Measurements from ENCODE around the gene FBXW5. TPM values are rescaled to one million over a fixed set of nuclear protein-coding genes. Genes with fewer than 3 reads are reported as not detected.

FBXW5 gene
- total RNA-seq, 2 donors from 2014 or later: 203 to 233 TPM

- Histone ChIP-seq H3K9me3 (no peaks in the 10 kb centered on the region), H3K36me3 (peaks cover 34% of the 10 kb centered on the region), H3K4me3 (no peak overlapping the region), H3K4me1 (peaks cover 0 to 31% of the 10 kb centered on the region in 2 donors), H3K27me3 (no peaks in the 10 kb centered on the region), H3K27ac (peak overlapping the region; percentile 72)
- DNase-seq (ENCODE audit: low spot score): no peak
- TF ChIP-seq, protein P1, sequence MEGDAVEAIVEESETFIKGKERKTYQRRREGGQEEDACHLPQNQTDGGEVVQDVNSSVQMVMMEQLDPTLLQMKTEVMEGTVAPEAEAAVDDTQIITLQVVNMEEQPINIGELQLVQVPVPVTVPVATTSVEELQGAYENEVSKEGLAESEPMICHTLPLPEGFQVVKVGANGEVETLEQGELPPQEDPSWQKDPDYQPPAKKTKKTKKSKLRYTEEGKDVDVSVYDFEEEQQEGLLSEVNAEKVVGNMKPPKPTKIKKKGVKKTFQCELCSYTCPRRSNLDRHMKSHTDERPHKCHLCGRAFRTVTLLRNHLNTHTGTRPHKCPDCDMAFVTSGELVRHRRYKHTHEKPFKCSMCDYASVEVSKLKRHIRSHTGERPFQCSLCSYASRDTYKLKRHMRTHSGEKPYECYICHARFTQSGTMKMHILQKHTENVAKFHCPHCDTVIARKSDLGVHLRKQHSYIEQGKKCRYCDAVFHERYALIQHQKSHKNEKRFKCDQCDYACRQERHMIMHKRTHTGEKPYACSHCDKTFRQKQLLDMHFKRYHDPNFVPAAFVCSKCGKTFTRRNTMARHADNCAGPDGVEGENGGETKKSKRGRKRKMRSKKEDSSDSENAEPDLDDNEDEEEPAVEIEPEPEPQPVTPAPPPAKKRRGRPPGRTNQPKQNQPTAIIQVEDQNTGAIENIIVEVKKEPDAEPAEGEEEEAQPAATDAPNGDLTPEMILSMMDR (IDR thresholded peaks at IDR 0.05): no peak
Observed at GRCh38 chr9:136920734-136921231, 23.8 kb downstream of the FBXW5 start.

DNA sequence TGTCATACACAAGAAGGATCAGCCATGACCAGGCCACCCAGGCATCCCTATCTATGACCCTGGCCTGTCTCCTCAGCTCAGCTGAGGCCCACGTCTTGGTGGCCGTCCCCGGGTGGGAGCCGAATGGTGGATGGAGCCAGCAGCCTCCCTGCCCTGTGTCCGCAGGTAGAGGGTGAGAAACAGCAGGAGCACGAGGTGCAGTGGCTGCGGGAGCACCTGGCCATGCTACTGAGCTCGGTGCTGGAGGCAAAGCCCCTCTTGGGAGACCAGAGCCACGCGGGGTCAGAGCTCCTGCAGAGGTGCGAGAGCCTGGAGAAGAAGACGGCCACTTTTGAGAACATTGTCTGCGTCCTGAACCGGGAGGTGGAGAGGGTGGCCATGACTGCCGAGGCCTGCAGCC, 24.5 kb downstream of the FBXW5 start:
- H3K27ac ChIP-seq: peak overlapping the region in 1 of 2 donors; percentile 72
- no peaks in the 10 kb centered on the region for H3K27me3 ChIP-seq
- peaks cover 31% of the 10 kb centered on the region for H3K36me3 ChIP-seq
- H3K4me3 ChIP-seq: no peak overlapping the region
- peaks cover 0 to 24% of the 10 kb centered on the region in 2 donors for H3K4me1 ChIP-seq
- TF ChIP-seq, protein P1 (IDR thresholded peaks at IDR 0.05): no peak
- no peaks in the 10 kb centered on the region for H3K9me3 ChIP-seq
- DNase-seq (ENCODE audit: low spot score): no peak

DNA sequence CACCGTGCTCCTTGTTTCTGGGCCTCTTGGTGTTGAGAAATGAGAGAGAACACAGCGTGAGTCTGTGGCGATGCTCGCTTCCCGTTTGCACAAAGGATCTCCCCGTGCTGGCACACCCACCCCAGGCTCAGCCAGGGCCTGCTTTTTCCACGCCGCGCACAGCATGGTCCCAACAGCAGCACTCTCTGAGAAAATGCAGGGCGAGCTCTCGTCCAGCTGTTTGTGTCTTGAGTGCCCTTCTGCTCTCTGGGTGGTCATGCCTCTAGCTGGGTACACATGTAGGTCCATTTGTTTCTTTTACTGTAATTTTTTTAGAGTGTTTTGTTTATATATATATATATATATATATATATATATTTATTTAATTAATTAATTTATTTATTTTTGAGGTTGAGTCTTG, 26.6 kb downstream of the FBXW5 start:
- Histone ChIP-seq H3K36me3 (peaks cover 31% of the 10 kb centered on the region), H3K9me3 (no peaks in the 10 kb centered on the region), H3K27ac (no peak overlapping the region), H3K27me3 (no peaks in the 10 kb centered on the region), H3K4me3 (no peak overlapping the region), H3K4me1 (peaks cover 0 to 14% of the 10 kb centered on the region in 2 donors)
- TF ChIP-seq, protein P1 (IDR thresholded peaks at IDR 0.05): no peak
- no peak for DNase-seq (ENCODE audit: low spot score)

DNA sequence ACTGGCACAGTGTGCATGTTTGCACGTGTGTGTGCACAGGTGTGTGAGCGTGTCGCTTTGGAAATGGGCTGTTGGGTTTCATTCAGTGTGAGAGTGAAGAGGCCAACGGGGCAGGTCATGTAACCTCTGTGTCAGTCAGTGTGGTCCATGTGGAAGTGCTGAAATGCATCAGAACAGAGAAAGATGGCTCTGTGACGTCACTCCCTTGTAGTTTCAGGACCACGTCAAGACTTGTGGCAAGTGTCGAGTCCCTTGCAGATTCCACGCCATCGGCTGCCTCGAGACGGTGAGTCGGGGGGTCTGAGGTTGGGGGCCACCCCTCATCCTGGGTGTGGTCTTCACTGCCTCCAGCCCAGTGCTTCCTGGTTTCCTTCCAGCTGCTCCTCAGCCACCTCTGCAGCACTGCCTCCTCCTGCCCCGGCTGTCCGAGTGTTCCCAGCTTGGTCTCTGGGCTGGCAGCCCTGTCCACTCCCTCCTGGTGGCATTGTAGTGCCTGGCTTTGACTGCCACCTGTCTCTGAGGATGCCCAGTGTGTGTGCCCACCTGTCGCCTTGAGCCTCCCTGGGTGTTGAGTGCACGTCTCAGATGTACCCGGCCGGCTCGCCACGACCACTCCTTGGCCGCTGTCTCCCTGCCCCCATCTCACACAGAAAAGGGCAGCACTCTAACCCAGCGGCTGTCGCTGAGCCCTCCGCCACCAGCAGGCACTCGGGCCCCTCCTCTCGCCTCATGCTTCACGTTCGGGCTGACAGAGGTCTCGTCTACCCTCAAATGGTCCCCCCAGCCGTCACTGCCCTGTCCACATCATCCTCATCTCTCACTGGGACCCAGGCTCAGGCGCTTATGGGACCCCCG, 28.0 kb downstream of the FBXW5 start:
- Histone ChIP-seq H3K27me3 (no peaks in the 10 kb centered on the region), H3K4me3 (no peak overlapping the region), H3K9me3 (no peaks in the 10 kb centered on the region), H3K27ac (no peak overlapping the region), H3K36me3 (peaks cover 31% of the 10 kb centered on the region), H3K4me1 (peaks cover 0 to 5% of the 10 kb centered on the region in 2 donors)
- DNase-seq (ENCODE audit: low spot score): no peak
- TF ChIP-seq, protein P1 (IDR thresholded peaks at IDR 0.05): no peak

- Histone ChIP-seq H3K36me3 (peaks cover 28% of the 10 kb centered on the region), H3K4me1 (no peaks in the 10 kb centered on the region), H3K4me3 (no peak overlapping the region), H3K27me3 (no peaks in the 10 kb centered on the region), H3K27ac (no peak overlapping the region), H3K9me3 (no peaks in the 10 kb centered on the region)
- TF ChIP-seq, protein P1 (IDR thresholded peaks at IDR 0.05): no peak
- no peak for DNase-seq (ENCODE audit: low spot score)
Observed at GRCh38 chr9:136915632-136916329, 28.8 kb downstream of the FBXW5 start.
